AG20443 (cell line): ENCODE data around the gene NXT1.

Experiments used
- DNase-seq: peaks from one replicate; pipeline ENCODE4 v3.0.0; 2012; ENCODE audit warnings: low spot score, mixed read lengths

The NXT1 gene

DNA sequence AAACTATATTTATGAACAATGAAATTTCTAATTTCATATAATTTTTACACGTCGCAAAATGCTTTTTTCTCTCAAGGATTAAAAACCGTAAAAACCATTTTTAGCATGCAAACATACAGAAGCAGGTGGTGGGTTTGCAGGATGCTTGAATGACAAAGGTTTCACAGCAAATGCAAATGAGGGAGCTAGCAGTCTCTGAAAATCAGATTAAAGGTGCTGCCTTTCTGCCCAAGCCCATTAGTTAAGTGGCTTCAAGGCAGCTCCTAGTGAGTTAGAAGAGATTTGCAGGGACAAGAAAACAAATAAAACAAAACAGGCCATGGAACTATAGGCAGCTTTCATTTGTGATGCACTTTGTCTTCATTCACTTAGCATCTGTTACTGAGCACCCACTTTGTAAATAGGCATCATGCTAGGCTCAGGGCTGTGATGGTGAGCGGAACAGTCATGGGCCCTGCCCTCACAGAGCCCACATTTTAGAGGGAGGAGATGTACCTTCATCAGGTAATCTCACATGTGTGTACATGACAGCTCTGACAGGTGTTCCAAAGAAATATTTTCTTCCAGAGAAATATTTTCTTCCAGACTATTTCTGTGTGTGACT lies 41.2 kb downstream of the NXT1 start:
- no peak for DNase-seq

DNA sequence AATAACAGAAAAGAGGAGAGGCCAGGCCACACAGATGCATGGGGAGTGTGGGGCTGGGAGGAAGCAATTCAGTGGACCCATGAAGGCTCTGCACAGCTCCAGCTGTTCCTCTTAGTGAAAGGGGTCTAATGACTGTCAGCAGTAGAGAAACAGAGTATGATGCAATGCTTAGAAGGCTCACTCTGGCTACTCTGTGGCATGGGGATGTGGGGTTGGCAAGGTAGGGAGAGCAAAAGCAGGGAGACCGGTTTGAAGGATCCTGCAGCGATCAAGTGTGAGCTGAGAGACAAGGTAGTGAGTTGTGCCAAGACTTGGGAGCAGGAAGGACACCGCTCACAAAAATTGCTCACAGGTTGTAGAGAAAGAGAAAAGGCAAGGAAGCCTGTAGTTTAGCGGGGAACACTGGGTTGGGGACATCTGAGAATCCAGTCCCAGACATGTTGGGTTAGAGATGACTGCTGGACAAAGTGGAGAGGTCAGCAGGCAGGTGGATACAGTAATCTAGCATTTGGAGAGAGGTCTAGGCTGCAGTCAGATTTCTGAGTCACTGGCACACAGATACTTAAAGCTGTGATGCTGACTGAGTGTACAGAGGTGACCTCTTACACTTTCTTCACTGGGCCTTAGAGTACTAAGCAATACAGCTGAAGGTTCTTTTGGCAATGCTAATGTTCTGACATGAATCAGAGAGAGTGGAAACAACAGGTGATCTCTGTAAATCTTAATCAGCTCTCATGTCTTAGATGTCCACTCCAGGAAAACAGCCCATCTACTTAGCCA lies 43.6 kb downstream of the NXT1 start:
- DNase-seq: no peak

DNA sequence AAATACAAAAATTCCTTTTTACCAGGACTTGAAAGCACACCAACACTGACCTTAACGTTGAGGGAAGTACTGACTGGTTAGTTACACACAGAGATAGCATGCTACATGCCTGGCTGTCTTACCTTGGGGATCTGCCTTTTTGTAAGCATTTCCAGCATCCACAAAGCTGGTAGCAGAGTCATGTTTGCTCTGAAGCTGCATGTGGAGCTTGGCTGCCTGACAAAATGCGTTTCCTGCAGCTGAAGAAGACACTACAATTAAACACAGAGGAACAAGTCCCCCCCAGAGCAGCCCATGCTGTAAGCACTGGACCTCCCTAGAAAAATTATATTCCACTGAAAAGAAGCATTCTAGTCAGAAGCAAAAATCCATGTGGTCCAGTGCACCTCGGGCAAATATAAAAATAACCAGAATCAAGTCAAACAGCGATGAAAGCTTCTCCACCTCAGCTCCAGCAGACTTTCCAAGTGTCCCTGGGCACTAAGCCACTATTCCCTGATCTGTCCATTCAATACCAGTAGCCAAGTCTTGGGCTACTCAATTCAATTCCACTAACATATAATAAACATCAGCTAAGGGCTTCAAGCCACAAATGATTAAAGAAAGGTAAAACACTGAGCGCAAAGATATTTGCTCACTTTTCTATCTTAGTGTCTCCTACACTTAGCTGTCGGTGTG lies 46.5 kb downstream of the NXT1 start:
- DNase-seq: no peak

DNA sequence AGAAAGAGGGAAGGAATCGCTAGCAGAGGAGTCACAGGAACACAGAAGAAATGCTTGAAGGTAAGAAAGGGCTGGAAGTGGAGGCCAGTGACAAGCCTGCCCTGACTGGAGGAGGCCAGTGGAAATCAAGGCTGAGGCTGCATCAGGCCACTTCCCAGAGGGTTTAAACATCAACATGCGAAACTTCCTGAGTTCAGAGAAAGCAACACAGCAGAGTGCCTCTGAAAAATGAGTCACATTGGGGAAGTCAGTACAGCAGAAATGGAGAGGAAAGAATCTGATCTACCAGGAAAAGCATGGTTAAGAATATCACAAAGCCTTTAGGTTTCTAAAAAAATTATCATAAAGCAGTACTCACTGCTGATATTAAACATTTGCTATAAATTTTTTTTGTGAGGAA lies 47.4 kb downstream of the NXT1 start:
- peak; percentile 39 for DNase-seq

DNA sequence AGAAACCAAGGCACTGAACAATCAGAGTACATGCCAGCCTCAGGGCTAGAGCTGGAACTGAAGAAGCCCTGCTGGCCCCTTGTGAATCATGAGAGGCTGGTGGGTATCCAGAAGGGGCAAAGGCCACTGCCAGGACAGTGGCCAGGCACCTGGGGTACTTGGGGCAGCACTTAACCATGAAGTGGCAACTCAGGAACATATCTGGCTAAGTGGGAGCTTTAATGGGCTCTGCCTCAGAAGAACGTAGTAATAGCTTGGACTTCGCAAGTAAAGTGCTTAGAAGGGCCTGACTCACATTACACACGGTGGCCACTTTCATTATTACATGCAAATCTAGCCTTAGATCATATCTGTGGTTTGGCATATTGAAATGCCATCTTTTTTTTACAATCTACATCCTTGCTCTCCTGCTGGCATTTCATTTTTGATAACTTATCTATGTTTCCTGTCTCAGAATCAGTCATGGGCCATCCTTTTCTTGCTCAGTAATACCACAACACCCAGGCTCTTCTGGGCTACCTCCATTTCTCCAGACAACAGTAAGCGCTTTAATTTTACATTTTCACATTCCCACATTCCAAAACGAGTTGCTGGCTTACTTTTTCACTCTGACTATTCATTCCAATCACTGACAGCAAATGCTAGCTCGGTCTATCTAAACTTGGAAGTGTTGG lies 49.1 kb downstream of the NXT1 start:
- peak; percentile 47 for DNase-seq

DNA sequence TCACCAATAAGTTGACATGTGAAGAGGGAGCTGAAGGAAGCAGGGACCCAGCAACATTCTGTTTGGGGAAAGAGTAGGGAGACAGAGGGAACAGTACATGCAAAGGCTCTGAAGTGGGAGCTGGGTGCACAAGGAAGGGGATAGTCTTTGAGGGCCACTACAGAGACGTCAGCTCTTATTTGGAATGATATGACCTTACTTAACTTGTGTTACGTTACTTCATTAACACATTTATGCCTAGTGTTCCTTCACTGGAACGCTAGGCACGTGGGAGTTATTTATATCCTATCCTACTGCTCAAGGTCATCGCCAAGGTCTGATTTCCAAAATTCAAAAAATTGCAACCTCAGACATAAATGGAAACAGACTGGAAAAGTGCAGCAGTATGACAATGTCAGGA lies 50.5 kb downstream of the NXT1 start:
- no peak for DNase-seq

DNA sequence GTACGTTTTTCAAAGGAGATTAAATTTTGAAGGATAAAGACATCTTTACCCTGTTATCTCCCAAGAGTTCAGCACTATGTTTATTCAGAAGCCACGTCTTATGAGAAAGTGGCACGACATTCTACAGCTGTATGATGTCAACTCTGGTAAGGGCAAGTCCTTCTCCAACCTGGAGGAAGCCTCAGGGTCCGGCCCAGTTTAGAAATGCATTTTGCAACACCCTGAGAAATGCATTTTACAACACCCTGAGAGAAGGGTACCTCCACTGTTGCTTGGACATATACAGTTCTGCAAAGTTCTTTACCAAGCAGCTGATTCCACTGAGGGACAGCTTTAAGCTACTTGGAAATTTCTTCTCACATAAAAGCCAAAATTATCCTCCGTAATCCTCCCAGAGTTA lies 53.2 kb downstream of the NXT1 start:
- no peak for DNase-seq

DNA sequence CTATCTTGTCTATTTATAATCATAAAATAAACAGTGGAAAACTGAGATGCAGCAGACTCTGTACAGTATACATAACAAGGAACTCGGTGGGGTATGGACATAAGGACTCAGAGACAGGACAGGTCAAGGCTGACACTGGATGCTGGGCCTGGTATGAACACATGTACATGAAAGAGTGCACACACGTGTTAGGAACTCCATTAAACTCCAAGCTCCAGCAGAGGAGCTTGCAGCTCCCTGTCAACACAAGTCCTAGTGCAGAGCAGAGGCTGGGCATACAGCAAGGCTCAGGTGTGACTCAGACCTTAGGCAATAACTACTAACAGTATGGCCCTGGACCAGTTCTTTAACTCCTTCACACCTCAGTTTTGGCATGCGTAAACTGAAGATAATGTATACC lies 53.6 kb downstream of the NXT1 start:
- DNase-seq: peak; percentile 26
